BJ (cell line): Measurements from ENCODE around the gene CDC42BPB. TPM values are rescaled to one million over a fixed set of nuclear protein-coding genes. Genes with fewer than 3 reads are reported as not detected.

Experiments used
- CTCF ChIA-PET: fragments of 350-600 bp; formaldehyde crosslinking; extraction: SDS; loops from one replicate; lab custom pipeline; 2021; ENCODE audit warnings: antibody characterized with exemption, inconsistent platforms; lab: Yijun Ruan, JAX
- POLR2A ChIA-PET: fragments of 300-600 bp; sonication (Branson Sonifier 250); formaldehyde crosslinking; extraction: SDS; loops from one replicate; lab custom pipeline; 2021; ENCODE audit warnings: antibody characterized with exemption; lab: Charles Lee
- DNase-seq: peaks from one replicate; pipeline ENCODE4 v3.0.0-alpha.2; 2011; ENCODE audit warnings: low read depth
- H3K27me3 ChIP-seq: 2 replicates; pipeline ENCODE4 v1.6.0; 2011; ENCODE audit warnings: low read length; ENCODE audit not compliant: control insufficient read depth, insufficient read depth
- H3K36me3 ChIP-seq: 2 replicates; pipeline ENCODE4 v1.5.1; 2011; ENCODE audit warnings: low read length; ENCODE audit not compliant: control insufficient read depth, insufficient read depth
- H3K4me3 ChIP-seq: 2 replicates; pipeline ENCODE4 v1.5.1; 2011; ENCODE audit warnings: low read depth, mild to moderate bottlenecking, control low read depth, low read length
- CTCF ChIP-seq: IDR thresholded peaks from 2 replicates; pipeline ENCODE4 v1.5.1; 2011; ENCODE audit warnings: low read depth, mild to moderate bottlenecking, control low read depth, inconsistent platforms, low read length, moderate library complexity; ENCODE audit not compliant: insufficient read depth
- polyA plus RNA-seq: library from polyadenylated mRNA; depleted of rRNA; stranded (reverse); fragments of >200 nt; gene quantifications from 2 replicates; pipeline ENCODE4 v1.2.3, GENCODE V29; 2011

The CDC42BPB gene
- polyA plus RNA-seq, 1 experiment, result 66.5 TPM

GRCh38 chr14:102979406-102979805, 77.9 kb downstream of the CDC42BPB start:
- TF ChIP-seq CTCF, result no peak
- POLR2A ChIA-PET, result no interaction called here
- Histone ChIP-seq H3K4me3 (no peak overlapping the region), H3K27me3 (no peaks in the 10 kb centered on the region), H3K36me3 (peaks cover 28% of the 10 kb centered on the region)
- CTCF ChIA-PET, result no interaction called here
- no peak for DNase-seq

- Histone ChIP-seq H3K27me3 (no peaks in the 10 kb centered on the region), H3K36me3 (peaks cover 25% of the 10 kb centered on the region), H3K4me3 (no peak overlapping the region)
- ChIA-PET CTCF (no interaction called here), POLR2A (no interaction called here)
- no peak for TF ChIP-seq CTCF
- no peak for DNase-seq
Measured at GRCh38 chr14:102977475-102977874, 79.9 kb downstream of the CDC42BPB start.

- H3K27me3 ChIP-seq, result no peaks in the 10 kb centered on the region
- no peak for TF ChIP-seq CTCF
- H3K36me3 ChIP-seq, result peaks cover 28% of the 10 kb centered on the region
- ChIA-PET POLR2A (no interaction called here), CTCF (interaction anchor here (0.8 to 1.7 kb wide), 5 partner anchors 11 to 98 kb away, joined by 3 to 4 read pairs (median 4); no protein-coding TSS in a partner anchor)
- DNase-seq, result no peak
- no peak overlapping the region for H3K4me3 ChIP-seq
Measured at GRCh38 chr14:102975662-102976061, 81.7 kb downstream of the CDC42BPB start.

- H3K4me3 ChIP-seq, result no peak overlapping the region
- H3K27me3 ChIP-seq, result no peaks in the 10 kb centered on the region
- DNase-seq, result no peak
- peaks cover 39% of the 10 kb centered on the region for H3K36me3 ChIP-seq
- ChIA-PET CTCF (no interaction called here), POLR2A (no interaction called here)
- no peak for TF ChIP-seq CTCF
Measured at GRCh38 chr14:102973706-102974285, 83.6 kb downstream of the CDC42BPB start.

- no peak overlapping the region for H3K4me3 ChIP-seq
- POLR2A ChIA-PET, result no interaction called here
- CTCF ChIA-PET, result interaction anchor here (1.0 kb wide), 1 partner anchor 16 kb away, joined by 3 read pairs; no protein-coding TSS in a partner anchor
- TF ChIP-seq CTCF, result no peak
- DNase-seq, result no peak
- H3K36me3 ChIP-seq, result peaks cover 43% of the 10 kb centered on the region
- H3K27me3 ChIP-seq, result no peaks in the 10 kb centered on the region
Measured at GRCh38 chr14:102971836-102972606, 85.3 kb downstream of the CDC42BPB start.
